IMR-90 (cell line): Measurements from ENCODE around the gene CNDP2. TPM values are rescaled to one million over a fixed set of nuclear protein-coding genes. Genes with fewer than 3 reads are reported as not detected.

Source experiments
- ATAC-seq: fragments of 200-7000 bp; cut with Tn5 transposase; 2 replicates; pipeline ENCODE4 v1.9.1; 2020; ENCODE audit warnings: low read depth, mild to moderate bottlenecking, moderate library complexity
- BruUV-seq: library from RNA; stranded (reverse); fragments of 400-500 nt; replicated peaks from 2 replicates; lab custom pipeline; 2021; lab: Mats Ljungman, UMichigan
- CTCF ChIA-PET: fragments of 300-600 bp; formaldehyde crosslinking; extraction: SDS; loops from one replicate; lab custom pipeline; 2021; ENCODE audit warnings: antibody characterized with exemption; lab: Yijun Ruan, JAX
- POLR2A ChIA-PET: fragments of 300-600 bp; sonication (Branson Sonifier 250); formaldehyde crosslinking; loops from one replicate; lab custom pipeline; 2022; ENCODE audit warnings: antibody characterized with exemption; ENCODE audit not compliant: unreplicated experiment; lab: Charles Lee
- DNase-seq: peaks from one replicate; pipeline ENCODE4 v3.0.0; 2013
- H2AFZ ChIP-seq: replicated peaks from 2 replicates; pipeline ENCODE3; 2013; ENCODE audit warnings: low read length, mild to moderate bottlenecking; ENCODE audit not compliant: poor library complexity
- H2AK5ac ChIP-seq: 2 replicates; pipeline ENCODE4 v1.6.1; 2013; ENCODE audit warnings: low read depth, low read length, inconsistent platforms
- H2AK9ac ChIP-seq: replicated peaks from 2 replicates; pipeline ENCODE3; 2013; ENCODE audit warnings: mild to moderate bottlenecking, low read depth, low read length, moderate library complexity; ENCODE audit not compliant: poor library complexity
- H2BK120ac ChIP-seq: 2 replicates; pipeline ENCODE4 v1.6.1; 2013; ENCODE audit warnings: low read depth, low read length, inconsistent platforms
- H2BK15ac ChIP-seq: 3 replicates; pipeline ENCODE4 v1.6.1; 2013; ENCODE audit warnings: low read depth, low read length, inconsistent platforms
- H2BK20ac ChIP-seq: 2 replicates; pipeline ENCODE4 v1.6.1; 2013; ENCODE audit warnings: low read depth, mild to moderate bottlenecking, inconsistent platforms, low read length, moderate library complexity
- H2BK5ac ChIP-seq: 2 replicates; pipeline ENCODE4 v1.6.1; 2013; ENCODE audit warnings: mild to moderate bottlenecking, low read depth, low read length, inconsistent platforms; ENCODE audit not compliant: poor library complexity, severe bottlenecking
- H3K14ac ChIP-seq: replicated peaks from 2 replicates; pipeline ENCODE4 v1.6.1; 2013; ENCODE audit warnings: low read depth, low read length, inconsistent platforms
- H3K18ac ChIP-seq: 2 replicates; pipeline ENCODE4 v1.6.1; 2013; ENCODE audit warnings: low read depth, low read length, control low read depth
- H3K23ac ChIP-seq: 2 replicates; pipeline ENCODE4 v1.6.1; 2013; ENCODE audit warnings: low read depth, low read length, inconsistent platforms
- H3K27ac ChIP-seq: 2 replicates; pipeline ENCODE4 v1.5.1; 2013; ENCODE audit warnings: mild to moderate bottlenecking, control low read depth, low read length; ENCODE audit not compliant: insufficient read depth
- H3K27me3 ChIP-seq: 2 replicates; pipeline ENCODE4 v1.6.1; 2013; ENCODE audit warnings: low read length; ENCODE audit not compliant: control insufficient read depth, insufficient read depth
- H3K36me3 ChIP-seq: 2 replicates; pipeline ENCODE4 v1.6.1; 2013; ENCODE audit warnings: low read length, mixed read lengths; ENCODE audit not compliant: control insufficient read depth, insufficient read depth
- H3K4ac ChIP-seq: 2 replicates; pipeline ENCODE4 v1.6.1; 2013; ENCODE audit warnings: low read depth, low read length, inconsistent platforms
- H3K4me1 ChIP-seq: 2 replicates; pipeline ENCODE4 v1.6.1; 2013; ENCODE audit warnings: low read length, mixed read lengths; ENCODE audit not compliant: control insufficient read depth, insufficient read depth
- H3K4me2 ChIP-seq: 2 replicates; pipeline ENCODE4 v1.6.1; 2013; ENCODE audit warnings: low read depth, mild to moderate bottlenecking, control low read depth, low read length, moderate library complexity
- H3K4me3 ChIP-seq: 2 replicates; pipeline ENCODE4 v1.5.1; 2013; ENCODE audit warnings: low read depth, mild to moderate bottlenecking, control low read depth, low read length, moderate library complexity; ENCODE audit not compliant: insufficient read depth
- H3K56ac ChIP-seq: 2 replicates; pipeline ENCODE4 v1.6.1; 2013; ENCODE audit warnings: low read length, inconsistent platforms; ENCODE audit not compliant: insufficient read depth; ENCODE audit errors: extremely low read depth
- H3K79me1 ChIP-seq, 2 experiments: 2 replicates each; pipeline ENCODE4 v1.6.1; 2013; ENCODE audit warnings: low read length in 2 of 2, inconsistent platforms in 1 of 2, low read depth in 1 of 2
- H3K9ac ChIP-seq: 2 replicates; pipeline ENCODE4 v1.6.1; 2013; ENCODE audit warnings: low read depth, low read length, control low read depth
- H3K9me1 ChIP-seq: 2 replicates; pipeline ENCODE4 v1.6.1; 2013; ENCODE audit warnings: low read length, inconsistent platforms; ENCODE audit not compliant: insufficient read depth
- H3K9me3 ChIP-seq: 2 replicates; pipeline ENCODE4 v1.6.1; 2013; ENCODE audit warnings: low read length; ENCODE audit not compliant: control insufficient read depth, insufficient read depth
- H4K20me1 ChIP-seq: 2 replicates; pipeline ENCODE4 v1.6.1; 2013; ENCODE audit warnings: low read length, inconsistent platforms; ENCODE audit not compliant: insufficient read depth
- H4K5ac ChIP-seq: 2 replicates; pipeline ENCODE4 v1.6.1; 2013; ENCODE audit warnings: mild to moderate bottlenecking, low read depth, low read length, control low read depth
- H4K8ac ChIP-seq, 2 experiments: 2 replicates each; pipeline ENCODE4 v1.6.1; 2013; ENCODE audit warnings: low read depth in 2 of 2, low read length in 2 of 2, control low read depth in 1 of 2, inconsistent platforms in 1 of 2
- H4K91ac ChIP-seq: 2 replicates; pipeline ENCODE4 v1.6.1; 2013; ENCODE audit warnings: low read depth, low read length, inconsistent platforms; ENCODE audit not compliant: insufficient read depth
- ELK1 ChIP-seq: fragments of 150-350 bp; IDR thresholded peaks from 2 replicates; pipeline ENCODE4 v1.6.1; 2016; ENCODE audit warnings: low read depth, mild to moderate bottlenecking, low read length, moderate library complexity, borderline replicate concordance
- MAZ ChIP-seq: IDR thresholded peaks from 2 replicates; pipeline ENCODE4 v1.6.1; 2012; ENCODE audit warnings: low read depth, mild to moderate bottlenecking, low read length, improper control_type of control experiment, moderate library complexity, borderline replicate concordance
- NFE2L2 ChIP-seq: fragments of 150-350 bp; IDR thresholded peaks from 2 replicates; pipeline ENCODE4 v1.6.1; 2016; ENCODE audit warnings: low read depth, mild to moderate bottlenecking, low read length
- RCOR1 ChIP-seq: IDR thresholded peaks from 2 replicates; pipeline ENCODE4 v1.6.1; 2012; ENCODE audit warnings: mild to moderate bottlenecking, low read length, improper control_type of control experiment; ENCODE audit not compliant: insufficient replicate concordance
- SMC3 ChIP-seq: fragments of 150-350 bp; IDR thresholded peaks from 2 replicates; pipeline ENCODE4 v1.6.1; 2016; ENCODE audit warnings: low read depth, mild to moderate bottlenecking, antibody characterized with exemption, low read length, moderate library complexity
- WGBS, 2 experiments: methylation state at CpG; one replicate each; pipeline versions ENCODE4 v1.1.5 to v1.1.7; 2013; ENCODE audit warnings: missing lambda C conversion rate in 2 of 2; ENCODE audit not compliant: insufficient read length in 1 of 2; ENCODE audit errors: extremely low coverage in 2 of 2; 5-methylcytosine and 5-hydroxymethylcytosine counted together
- dilution Hi-C: fragments of 300-500 bp; cut with HindIII; formaldehyde crosslinking; loops from one replicate; pipeline ENCODE4 v1.14.3; 2018; ENCODE audit warnings: low sequenced_read_pairs; ENCODE audit not compliant: unreplicated experiment
- in situ Hi-C: fragments of 300-500 bp; cut with MboI; formaldehyde crosslinking; loops from 3 replicates; pipeline ENCODE4 v1.14.3; 2019; ENCODE audit warnings: low sequenced_read_pairs, inconsistent platforms, mixed read lengths
- intact Hi-C: fragments of 100-400 bp; cut with micrococcal nuclease; formaldehyde crosslinking; loops from 2 replicates; pipeline ENCODE4 v1.10.0; 2022
- polyA plus RNA-seq, 3 experiments: library from polyadenylated mRNA; depleted of rRNA; stranded (reverse); fragments of >200 nt; gene quantifications; 2 replicates each; pipeline ENCODE4 v1.2.3, GENCODE V29; 2012; ENCODE audit warnings: low replicate concordance in 1 of 3
- total RNA-seq: library from RNA; depleted of rRNA; stranded (reverse); fragments of >200 nt; gene quantifications from 2 replicates; pipeline ENCODE4 v1.2.3, GENCODE V29; 2012

The CNDP2 gene
- total and polyA plus RNA-seq, 2 of the 4 experiments (the other 2 are of a cell fraction) = 52.0 to 67.9 TPM

DNA sequence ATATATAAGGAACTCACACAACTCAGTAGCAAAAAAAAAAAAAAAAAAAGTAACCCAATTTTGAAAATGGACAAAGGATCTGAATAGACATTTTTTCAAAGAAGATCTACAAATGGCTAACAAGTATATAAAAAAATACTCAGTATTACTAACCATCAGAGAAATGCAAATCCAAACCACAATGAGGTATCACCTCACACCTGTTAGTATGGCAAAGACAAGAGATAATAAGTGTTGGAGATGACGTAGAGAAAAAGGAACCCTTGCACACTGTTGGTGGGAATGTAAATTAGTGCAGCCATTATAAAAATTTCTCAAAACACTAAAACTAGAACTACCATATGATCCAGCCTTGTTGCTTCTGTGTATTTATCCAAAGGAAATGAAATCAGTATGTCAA lies 32.3 kb downstream of the CNDP2 start:
- no peak overlapping the region for H2BK15ac ChIP-seq
- H2AK5ac ChIP-seq = no peak overlapping the region
- H3K9me1 ChIP-seq = no peaks in the 10 kb centered on the region; the same call in 1 of the 2 replicates
- H3K18ac ChIP-seq = no peak overlapping the region
- H2BK5ac ChIP-seq = no peak overlapping the region
- no peak overlapping the region for H3K4me3 ChIP-seq
- ATAC-seq = no peak
- no peaks in the 10 kb centered on the region for H3K9me3 ChIP-seq
- no peak overlapping the region for H4K5ac ChIP-seq
- dilution Hi-C loops = no loop called here
- H4K8ac ChIP-seq = no peak overlapping the region
- H3K36me3 ChIP-seq = no peaks in the 10 kb centered on the region
- DNase-seq = no peak
- POLR2A ChIA-PET = no interaction called here
- H3K23ac ChIP-seq = no peak overlapping the region
- H3K4ac ChIP-seq = no peak overlapping the region
- H4K91ac ChIP-seq = no peak overlapping the region
- no peak overlapping the region for H3K9ac ChIP-seq
- H3K79me1 ChIP-seq = no peaks in the 10 kb centered on the region
- no peak overlapping the region for H2BK20ac ChIP-seq
- no peak for TF ChIP-seq MAZ
- TF ChIP-seq NFE2L2 = no peak
- no peak for TF ChIP-seq ELK1
- TF ChIP-seq SMC3 = no peak
- no peak for TF ChIP-seq RCOR1
- no TSS peak for BruUV-seq
- no peak overlapping the region for H2BK120ac ChIP-seq
- no CpG with 5 or more reads among the region's 1 CpG for WGBS, 2 experiments
- H3K14ac ChIP-seq = no peak overlapping the region
- peaks cover 1% of the 10 kb centered on the region; the same call in 1 of the 2 replicates for H3K4me1 ChIP-seq
- H2AK9ac ChIP-seq = no peak overlapping the region
- in situ Hi-C loops = no loop called here
- H3K27me3 ChIP-seq = peaks cover 11% of the 10 kb centered on the region
- H4K20me1 ChIP-seq = no peaks in the 10 kb centered on the region
- H3K56ac ChIP-seq = no peak overlapping the region
- no peak overlapping the region for H3K27ac ChIP-seq
- no peak overlapping the region for H2AFZ ChIP-seq
- H3K4me2 ChIP-seq = no peak overlapping the region
- intact Hi-C loops = no loop called here
- CTCF ChIA-PET = no interaction called here
